ENCODE data around the gene TRAFD1. TPM values are rescaled to one million over a fixed set of nuclear protein-coding genes. Genes with fewer than 3 reads are reported as not detected.

TRAFD1 gene
- polyA plus RNA-seq, 3 donors = 44.3 to 47.4 (median 45.1) TPM

DNA sequence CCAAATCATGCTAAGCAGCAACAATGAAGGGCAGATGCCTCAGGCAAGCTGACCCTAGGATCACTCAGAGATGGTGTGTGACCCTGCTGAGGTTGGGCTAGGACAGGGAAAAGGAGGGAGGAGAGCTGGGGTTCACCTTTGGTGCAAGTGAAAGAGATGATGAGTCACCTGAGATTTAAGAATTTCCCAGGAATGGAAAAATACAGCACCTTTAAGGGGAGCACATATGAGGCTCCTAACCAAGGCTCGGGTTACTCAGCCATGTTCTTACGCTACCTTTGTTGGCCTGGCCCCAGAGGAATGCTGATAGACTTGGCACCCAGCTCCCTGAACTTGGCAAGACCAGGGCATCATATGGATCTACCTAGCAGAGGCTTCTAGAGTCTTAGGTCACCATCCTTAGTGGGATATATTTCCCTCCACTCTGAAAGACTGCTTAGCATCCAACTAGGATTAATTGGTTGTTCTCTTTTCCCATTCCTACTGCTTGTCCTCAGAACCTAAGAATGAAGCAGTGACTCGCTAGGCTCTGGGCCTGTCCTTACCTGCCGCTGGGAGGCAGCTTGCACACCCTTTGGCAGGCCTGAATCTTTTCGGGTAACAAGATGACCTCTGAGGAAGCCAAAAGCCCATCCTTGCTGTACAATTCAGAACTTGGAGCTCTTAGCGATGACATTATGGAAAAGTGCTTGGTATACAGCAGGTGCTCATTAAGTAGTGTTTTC, 12.8 kb upstream of the TRAFD1 start:
- DNase-seq (ENCODE audit: low read depth in 3 of 3, low spot score in 2 of 3) = no peak

DNA sequence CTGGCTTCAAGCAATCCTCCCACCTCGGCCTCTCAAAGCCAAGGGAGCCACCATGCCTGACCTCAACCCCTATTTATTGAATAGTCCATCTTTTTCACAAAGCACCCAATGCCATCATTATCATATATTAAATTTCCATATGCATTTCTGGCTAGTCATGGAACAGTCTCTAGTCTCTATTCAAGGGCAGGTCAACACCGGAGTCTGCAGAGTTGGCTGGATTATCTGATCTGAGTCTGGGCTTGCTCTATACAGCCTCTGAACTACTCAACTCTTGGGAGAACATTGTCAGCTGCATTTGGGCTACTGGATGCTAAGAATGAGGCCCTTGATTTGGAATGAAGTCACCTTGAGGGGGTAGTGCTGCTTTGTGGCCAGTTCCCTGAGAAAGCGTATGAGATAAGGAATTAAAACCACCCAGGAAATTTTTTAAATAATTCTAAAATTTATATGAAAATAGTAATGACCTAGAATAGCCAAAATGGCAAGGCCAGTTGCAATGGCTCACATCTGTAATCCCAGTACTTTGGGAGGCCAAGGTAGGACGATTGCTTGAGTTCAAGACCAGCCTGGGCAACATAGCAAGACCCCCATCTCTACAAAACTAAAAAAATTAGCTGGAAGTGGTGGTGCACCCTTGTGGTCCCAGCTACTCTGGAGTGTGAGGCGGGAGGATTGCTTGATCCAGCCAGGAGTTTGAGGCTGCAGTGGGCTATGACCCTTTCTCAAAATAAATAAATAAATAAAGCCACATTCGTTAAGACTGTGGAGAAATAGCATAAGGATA, 9.9 kb upstream of the TRAFD1 start:
- no peak for DNase-seq (ENCODE audit: low read depth in 3 of 3, low spot score in 2 of 3)

DNA sequence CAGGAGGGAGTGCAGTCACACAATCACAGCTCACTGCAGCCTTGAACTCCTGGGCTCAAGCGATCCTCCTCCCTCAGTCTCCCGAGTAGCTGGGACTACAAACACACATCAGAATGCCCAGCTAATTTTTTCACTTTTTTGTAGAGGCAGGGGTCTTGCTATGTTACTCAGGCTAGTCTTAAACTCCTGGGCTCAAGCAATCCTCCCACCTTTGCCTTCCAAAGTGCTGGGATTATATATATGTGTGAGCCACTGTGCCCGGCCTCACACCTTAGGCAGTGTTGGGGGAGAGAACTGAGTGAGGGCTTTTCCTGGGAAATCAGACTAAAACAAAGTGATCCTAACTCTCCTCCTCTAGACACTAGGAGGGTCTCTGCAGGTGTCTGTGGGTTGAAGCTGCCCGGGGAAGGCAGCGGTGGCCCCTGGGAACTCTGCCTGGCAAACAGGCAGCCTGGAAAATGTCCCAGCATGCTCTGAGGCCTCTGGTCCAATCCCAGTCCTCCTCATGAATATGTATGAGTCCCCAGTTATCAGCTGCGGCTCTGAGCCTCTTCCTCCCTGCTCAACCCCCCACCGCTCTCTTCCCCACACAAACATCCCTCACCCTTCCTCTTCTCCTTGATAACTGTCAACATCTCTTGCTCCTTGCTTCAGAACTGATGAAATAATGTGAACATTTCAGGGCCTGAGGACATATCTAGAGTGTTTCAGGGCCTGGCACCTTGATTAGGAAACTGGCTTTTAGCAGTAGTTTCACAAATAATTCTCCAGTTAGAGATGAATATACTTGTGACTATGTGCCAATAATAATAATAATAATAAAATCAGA, 8.9 kb upstream of the TRAFD1 start:
- DNase-seq (ENCODE audit: low read depth in 3 of 3, low spot score in 2 of 3) = no peak

DNA sequence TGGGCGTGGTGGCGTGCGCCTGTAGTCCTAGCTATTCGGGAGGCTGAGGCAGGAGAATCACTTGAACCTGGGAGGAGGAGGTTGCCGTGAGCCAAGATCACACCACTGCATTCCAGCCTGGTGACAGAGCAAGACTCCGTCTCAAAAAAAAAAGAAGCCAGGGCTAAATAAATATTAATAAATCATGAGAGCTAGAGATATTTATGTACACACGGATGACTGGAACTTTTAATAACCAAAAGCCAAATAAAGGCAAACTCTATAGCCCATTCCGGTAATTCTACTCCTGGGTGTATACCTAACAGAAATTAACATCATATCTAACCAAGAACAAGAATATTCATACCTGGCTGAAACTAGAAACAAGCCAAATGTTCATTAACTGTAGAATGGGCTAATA, 7.7 kb upstream of the TRAFD1 start:
- DNase-seq (ENCODE audit: low read depth in 3 of 3, low spot score in 2 of 3) = no peak

DNA sequence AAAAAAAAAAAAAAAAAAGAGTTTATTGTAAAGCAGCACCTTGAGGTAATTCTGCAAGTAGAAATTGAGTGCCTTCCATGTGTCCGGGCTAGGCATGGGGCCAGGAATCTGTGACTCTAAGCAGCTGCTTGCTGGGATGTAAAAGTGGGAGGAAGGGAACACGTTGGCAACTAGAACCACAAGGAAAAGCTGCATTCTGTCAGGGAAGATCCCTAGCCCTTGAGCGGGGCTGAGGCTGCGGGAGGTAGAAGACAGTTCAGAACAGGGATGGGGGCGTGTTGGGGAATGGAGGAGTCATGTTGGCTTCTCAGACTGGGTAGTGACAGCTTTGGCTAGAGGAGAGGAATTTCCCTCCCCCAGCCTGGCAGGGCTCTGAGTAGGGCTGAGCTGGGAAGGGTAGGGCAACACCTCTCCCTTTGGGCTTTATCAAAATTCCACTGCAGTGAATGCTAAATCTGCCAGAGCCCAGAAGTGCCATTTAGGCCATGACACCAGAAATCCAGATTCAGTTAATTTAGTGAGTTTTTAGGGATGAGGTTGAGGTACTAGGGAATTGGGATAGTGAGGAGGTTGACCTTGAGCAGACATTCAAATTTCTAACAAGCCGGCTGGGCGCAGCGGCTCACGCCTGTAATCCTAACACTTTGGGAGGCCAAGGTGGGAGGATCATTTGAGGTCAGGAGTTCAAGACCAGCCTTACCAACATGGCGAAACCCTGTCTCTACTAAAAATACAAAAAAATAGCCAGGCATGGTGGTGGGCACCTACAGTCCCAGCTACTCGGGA, 3.4 kb upstream of the TRAFD1 start:
- no peak for DNase-seq (ENCODE audit: low read depth in 3 of 3, low spot score in 2 of 3)

DNA sequence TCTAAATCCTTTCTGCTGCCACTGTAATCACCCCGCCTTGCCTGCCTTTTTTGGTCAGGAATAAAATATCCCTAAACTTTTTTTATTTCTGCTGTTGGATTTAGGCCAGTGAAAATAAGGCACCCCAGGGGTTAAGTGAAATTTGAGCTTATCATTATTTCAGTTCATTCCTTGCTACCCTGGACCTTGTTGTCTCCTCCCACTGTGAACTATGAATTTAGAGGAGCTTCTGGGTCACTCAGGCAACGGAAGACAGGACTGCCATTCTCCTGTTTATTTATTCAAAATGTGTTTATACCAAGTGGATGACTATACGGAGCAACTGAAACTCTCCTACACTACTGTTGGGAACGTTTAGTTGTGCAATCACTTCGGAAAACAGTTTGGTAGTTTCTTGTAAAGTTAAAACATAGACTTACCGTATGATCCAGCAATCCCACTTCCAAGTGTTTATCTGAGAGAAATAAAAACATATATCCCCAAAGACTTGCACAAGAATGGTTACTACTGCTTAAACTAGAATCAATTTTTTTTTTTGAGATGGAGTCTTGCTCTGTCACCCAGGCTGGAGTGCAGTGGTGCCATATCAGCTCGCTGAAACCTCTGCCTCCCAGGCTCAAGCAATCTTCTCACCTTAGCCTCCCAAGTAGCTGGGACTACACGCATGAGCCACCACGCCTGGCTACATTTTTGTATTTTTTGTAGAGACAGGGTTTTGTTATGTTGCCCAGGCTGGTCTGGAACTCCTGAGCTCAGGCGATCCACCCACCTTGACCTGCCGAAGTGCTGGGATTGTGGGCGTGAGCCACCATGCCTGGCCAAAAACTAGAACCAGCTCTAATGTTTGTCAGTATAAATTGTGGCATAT, 2.3 kb upstream of the TRAFD1 start:
- no peak for DNase-seq (ENCODE audit: low read depth in 3 of 3, low spot score in 2 of 3)

DNA sequence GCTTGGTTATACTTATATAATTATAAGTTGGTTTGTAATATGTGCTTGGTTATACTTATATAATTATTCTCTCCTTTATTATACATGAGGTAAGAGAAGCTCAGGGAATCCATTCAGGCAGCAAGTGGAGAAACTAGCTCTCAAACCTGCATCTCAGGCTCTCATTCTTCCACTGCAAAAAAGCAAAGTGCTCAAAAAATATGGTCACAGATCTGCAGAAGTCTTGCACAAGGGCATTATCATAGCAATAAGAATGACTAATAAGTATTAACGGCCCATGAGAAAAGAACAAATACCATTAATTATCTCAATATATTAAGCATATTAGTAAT, 476 bp upstream of the TRAFD1 start:
- DNase-seq (ENCODE audit: low read depth in 3 of 3, low spot score in 2 of 3) = no peak

DNA sequence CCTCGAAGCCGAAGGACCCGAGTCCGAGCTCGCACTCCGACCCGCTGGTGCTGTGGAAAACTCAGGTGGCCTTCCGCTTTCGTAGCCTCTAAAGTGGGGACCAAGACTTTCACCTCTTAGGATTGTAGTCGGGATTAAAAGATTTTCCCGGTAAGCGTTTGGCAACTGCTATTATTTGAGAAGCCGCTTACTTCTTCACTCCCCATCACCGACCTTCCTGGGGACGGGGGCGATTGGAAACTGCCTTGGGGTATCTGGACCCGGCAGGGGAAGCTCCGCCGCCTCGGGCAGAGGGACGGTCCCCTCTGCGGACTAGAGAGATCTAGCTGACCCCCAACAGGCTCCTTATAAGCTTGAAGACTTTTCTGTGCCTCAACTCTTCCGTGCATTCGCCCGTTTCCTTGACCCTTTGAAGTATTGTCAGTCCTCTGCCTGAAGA, 659 bp downstream of the TRAFD1 start:
- no peak for DNase-seq (ENCODE audit: low read depth in 3 of 3, low spot score in 2 of 3)

DNA sequence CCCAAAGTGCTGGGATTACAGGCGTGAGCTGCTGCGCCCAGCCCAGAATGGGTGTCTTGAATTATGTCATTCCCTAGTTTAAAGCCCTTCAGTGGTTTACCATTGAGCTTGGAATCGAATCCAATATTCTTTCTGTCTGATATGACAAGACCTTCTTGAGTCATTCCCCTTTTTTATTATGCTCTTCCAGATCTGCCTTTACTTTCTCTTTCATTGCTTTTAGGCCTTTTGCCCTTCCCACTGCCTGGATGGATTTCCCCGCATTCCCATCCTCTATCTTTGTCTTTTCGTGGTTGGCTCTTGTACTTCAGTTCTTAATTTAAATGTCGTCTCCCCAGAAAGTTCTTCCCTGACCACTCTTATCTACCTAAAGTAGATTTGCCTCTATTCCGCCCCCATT, 1.6 kb downstream of the TRAFD1 start:
- no peak for DNase-seq (ENCODE audit: low read depth in 3 of 3, low spot score in 2 of 3)

DNA sequence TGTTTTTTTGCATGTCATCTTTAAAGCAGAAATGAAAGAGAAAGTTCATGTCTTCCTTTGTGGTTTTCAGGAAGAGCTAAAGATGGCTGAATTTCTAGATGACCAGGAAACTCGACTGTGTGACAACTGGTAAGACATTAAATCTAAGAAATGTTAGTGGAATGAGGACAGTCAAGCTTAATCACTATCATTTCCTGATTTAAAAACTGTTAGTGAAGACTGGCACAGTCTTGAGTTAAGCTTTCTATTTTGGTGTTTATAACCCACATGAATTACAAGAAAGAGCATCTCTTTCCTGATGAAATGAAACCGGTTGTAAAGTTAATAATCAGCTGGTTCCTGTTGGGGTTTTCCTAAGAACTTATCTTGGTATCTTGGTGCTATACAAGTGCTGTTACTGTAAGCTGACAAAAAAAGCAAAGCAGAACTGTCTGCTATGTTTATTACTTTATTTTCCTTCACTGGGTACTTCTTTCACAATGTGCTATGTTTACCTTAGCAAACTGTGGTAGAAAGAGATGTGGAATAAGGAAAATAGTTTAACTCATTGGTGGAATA, 5.2 kb downstream of the TRAFD1 start:
- no peak for DNase-seq (ENCODE audit: low read depth in 3 of 3, low spot score in 2 of 3)

DNA sequence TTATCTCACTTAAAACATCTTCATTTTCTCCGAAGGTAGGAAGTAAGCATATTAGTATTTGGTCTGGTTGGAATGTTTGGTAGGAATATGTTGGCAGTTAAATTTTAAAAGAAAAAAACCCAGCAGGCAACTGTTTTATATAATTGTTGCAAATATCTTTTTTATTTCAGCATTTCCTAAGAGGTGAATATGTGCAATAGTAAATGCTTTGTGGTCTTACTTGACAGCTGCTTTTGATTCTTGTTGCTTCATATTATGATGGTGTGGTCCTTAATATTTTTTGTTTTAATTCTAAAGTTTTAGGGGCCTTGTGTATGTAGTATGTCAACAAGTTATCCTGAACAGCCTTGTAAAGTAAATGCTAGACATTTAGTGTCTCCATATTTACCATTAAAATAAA, 6.3 kb downstream of the TRAFD1 start:
- no peak for DNase-seq (ENCODE audit: low read depth in 3 of 3, low spot score in 2 of 3)

DNA sequence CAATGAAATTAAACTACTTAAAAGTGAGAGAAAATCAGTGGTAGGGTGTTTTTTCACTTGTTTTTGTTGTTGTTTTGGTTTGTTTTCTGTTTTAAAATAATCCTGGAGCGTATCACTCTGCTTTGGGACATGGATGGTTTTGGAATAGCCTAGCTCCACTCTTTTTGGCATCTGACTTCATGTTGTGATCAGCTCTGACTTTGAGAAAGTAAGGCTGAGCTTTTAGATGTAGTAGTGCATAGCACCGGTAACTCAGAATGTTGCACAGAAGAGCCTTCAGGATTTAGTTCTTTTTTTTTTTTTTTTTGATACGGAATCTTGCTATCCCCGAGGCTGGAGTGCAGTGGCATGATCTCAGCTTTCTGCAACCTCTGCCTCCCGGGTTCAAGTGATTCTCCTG, 8.1 kb downstream of the TRAFD1 start:
- DNase-seq (ENCODE audit: low read depth in 3 of 3, low spot score in 2 of 3) = no peak

DNA sequence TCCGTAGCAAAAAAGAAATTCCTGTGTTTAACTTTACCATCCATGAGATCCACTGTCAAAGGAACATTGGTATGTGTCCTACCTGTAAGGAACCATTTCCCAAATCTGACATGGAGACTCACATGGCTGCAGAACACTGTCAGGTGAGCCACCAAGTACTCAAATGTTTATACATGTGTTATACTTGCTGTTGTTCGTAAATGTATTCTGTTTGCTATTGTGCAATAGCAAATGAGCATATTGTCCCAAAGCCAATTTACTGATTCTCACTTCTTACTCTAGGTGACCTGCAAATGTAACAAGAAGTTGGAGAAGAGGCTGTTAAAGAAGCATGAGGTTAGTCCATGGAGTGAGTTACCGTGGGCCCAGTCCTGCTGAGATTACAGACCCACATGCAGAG, 9.4 kb downstream of the TRAFD1 start:
- no peak for DNase-seq (ENCODE audit: low read depth in 3 of 3, low spot score in 2 of 3)

DNA sequence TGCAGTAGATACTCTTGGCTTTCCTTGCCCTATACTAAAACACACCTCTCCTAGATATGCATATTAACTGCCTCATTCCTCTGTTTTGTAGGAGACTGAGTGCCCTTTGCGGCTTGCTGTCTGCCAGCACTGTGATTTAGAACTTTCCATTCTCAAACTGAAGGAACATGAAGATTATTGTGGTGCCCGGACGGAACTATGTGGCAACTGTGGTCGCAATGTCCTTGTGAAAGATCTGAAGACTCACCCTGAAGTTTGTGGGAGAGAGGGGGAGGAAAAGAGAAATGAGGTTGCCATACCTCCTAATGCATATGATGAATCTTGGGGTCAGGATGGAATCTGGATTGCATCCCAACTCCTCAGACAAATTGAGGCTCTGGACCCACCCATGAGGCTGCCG, 15.4 kb downstream of the TRAFD1 start:
- DNase-seq (ENCODE audit: low read depth in 3 of 3, low spot score in 2 of 3) = no peak

DNA sequence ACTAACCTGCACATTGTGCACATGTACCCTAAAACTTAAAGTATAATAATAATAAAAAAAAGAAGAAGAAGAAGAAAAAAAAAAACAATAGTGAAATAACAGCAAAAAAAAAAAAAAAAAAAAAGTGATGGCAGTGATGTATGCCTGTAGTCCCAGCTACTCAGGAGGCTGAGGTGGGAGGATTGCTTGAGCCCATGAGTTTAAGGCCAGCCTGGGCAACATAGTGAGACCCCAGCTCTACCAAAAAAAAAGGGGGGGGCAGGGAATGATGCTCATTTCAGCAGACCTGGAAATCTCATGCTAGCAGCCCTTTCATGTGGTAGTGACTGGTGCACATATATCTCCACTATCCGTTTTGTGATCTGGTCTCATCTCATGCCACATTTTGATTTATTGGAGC, 20.8 kb downstream of the TRAFD1 start:
- no peak for DNase-seq (ENCODE audit: low read depth in 3 of 3, low spot score in 2 of 3)

DNA sequence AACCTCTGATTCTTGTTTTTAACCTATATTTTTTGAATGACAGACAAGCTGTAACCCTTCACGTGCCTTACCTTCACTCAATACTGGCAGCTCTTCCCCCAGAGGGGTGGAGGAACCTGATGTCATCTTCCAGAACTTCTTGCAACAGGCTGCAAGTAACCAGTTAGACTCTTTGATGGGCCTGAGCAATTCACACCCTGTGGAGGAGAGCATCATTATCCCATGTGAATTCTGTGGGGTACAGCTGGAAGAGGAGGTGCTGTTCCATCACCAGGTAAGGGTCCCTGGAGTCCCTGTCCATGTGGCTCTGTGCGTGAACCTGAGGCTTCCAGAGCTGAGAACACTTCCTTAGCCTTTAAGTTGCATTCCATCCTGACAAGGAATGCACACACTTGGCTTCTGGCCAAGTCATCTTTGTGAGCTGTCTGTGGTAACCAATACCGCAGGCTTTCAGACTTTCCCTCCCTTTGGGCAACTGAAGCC, 22.7 kb downstream of the TRAFD1 start:
- no peak for DNase-seq (ENCODE audit: low read depth in 3 of 3, low spot score in 2 of 3)

DNA sequence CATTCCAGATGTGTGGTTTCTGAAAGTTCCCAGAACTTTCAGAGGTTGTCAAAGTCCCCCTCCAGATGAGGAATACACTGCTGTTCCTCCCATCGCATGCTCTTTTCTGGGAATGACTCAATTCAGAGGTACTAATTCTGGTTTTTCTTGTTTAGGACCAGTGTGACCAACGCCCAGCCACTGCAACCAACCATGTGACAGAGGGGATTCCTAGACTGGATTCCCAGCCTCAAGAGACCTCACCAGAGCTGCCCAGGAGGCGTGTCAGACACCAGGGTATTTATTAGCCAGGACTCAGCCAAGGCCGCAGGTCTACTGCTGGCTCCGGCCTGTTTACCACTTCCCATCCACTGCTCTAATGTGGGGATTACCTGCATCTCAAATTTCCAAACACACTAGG, 24.2 kb downstream of the TRAFD1 start:
- no peak for DNase-seq (ENCODE audit: low read depth in 3 of 3, low spot score in 2 of 3)

DNA sequence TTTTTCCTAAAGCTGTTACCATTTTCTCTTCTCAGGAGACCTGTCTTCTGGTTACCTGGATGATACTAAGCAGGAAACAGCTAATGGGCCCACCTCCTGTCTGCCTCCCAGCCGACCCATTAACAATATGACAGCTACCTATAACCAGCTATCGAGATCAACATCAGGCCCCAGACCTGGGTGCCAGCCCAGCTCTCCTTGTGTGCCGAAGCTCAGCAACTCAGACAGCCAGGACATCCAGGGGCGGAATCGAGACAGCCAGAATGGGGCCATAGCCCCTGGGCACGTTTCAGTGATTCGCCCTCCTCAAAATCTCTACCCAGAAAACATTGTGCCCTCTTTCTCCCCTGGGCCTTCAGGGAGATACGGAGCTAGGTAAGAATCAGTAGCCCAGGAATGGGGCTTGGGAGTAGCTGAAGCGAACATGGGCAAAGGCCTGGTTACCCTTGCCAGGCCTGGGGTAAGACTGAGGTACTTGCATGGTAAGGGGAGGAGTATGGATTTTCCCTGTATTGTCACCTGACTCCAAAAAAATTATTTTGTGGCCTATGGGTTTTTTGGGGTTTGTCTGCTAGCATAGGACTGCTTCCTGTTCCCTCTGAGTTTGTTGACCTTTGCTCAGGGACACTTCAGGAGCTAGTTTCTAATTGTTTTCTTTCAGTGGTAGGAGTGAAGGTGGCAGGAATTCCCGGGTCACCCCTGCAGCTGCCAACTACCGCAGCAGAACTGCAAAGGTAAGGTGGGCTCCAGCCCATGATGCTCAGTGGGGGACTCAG, 26.6 kb downstream of the TRAFD1 start:
- DNase-seq (ENCODE audit: low read depth in 3 of 3, low spot score in 2 of 3) = no peak
